SU-DHL-6 (cell line): ENCODE data around the gene ERAP2.
A peak's percentile ranks its signal among the peaks of the same experiment; 100 is the strongest.

Experiments used
- H2AFZ ChIP-seq: fragments of 200-600 bp; sonication (generic); 2 replicates; pipeline ENCODE4 v1.6.1; 2014; ENCODE audit warnings: low read depth, mild to moderate bottlenecking, moderate library complexity, mixed read lengths, antibody characterized with exemption, low read length; ENCODE audit not compliant: severe bottlenecking
- H3F3A ChIP-seq: fragments of 200-600 bp; shearing (Covaris generic); 2 replicates; pipeline ENCODE4 v1.6.0; 2016; ENCODE audit warnings: antibody characterized with exemption, mild to moderate bottlenecking; ENCODE audit not compliant: insufficient read depth
- H3K27ac ChIP-seq: fragments of 200-600 bp; sonication (generic); 2 replicates; pipeline ENCODE4 v1.5.1; 2016; ENCODE audit warnings: low read depth, mild to moderate bottlenecking, low read length, moderate library complexity, mixed read lengths
- H3K27me3 ChIP-seq: fragments of 200-600 bp; sonication (generic), shearing (Covaris generic); 2 replicates; pipeline ENCODE4 v1.6.0; 2014; ENCODE audit warnings: mild to moderate bottlenecking, low read length
- H3K36me3 ChIP-seq: fragments of 200-600 bp; sonication (generic); 2 replicates; pipeline ENCODE4 v1.6.1; 2014; ENCODE audit warnings: mild to moderate bottlenecking, low read length, mixed read lengths
- H3K4me2 ChIP-seq: fragments of 300-600, 200-600 bp; shearing (Covaris generic), sonication (generic); 2 replicates; pipeline ENCODE4 v1.6.0; 2014; ENCODE audit warnings: low read length, low read depth, mild to moderate bottlenecking; ENCODE audit not compliant: poor library complexity, severe bottlenecking
- H3K4me3 ChIP-seq: fragments of 200-600 bp; sonication (generic); 2 replicates; pipeline ENCODE4 v1.5.1; 2014; ENCODE audit warnings: antibody characterized with exemption, low read length, mild to moderate bottlenecking, mixed read lengths; ENCODE audit not compliant: insufficient read depth, poor library complexity, severe bottlenecking
- H3K79me2 ChIP-seq: fragments of 200-600 bp; sonication (generic); 2 replicates; pipeline ENCODE4 v1.6.1; 2014; ENCODE audit warnings: mild to moderate bottlenecking, low read length, moderate library complexity; ENCODE audit not compliant: insufficient read depth
- H3K9ac ChIP-seq: fragments of 200-600 bp; sonication (generic); 2 replicates; pipeline ENCODE4 v1.7.0; 2014; ENCODE audit warnings: mild to moderate bottlenecking, low read length
- H3K9me2 ChIP-seq: fragments of 200-600 bp; sonication (generic); replicated peaks from 2 replicates; pipeline ENCODE4 v1.6.1; 2014; ENCODE audit warnings: low read length; ENCODE audit not compliant: insufficient read depth
- H3K9me3 ChIP-seq: fragments of 200-600 bp; sonication (generic); 2 replicates; pipeline ENCODE4 v1.6.1; 2014; ENCODE audit warnings: low read length, mixed read lengths; ENCODE audit not compliant: insufficient read depth
- H4K20me1 ChIP-seq: fragments of 200-600 bp; sonication (generic); 2 replicates; pipeline ENCODE4 v1.6.1; 2014; ENCODE audit warnings: low read depth, mild to moderate bottlenecking, antibody characterized with exemption, low read length, moderate library complexity, mixed read lengths
- CTCF ChIP-seq: fragments of 200-600 bp; sonication (generic); IDR thresholded peaks from one replicate; pipeline ENCODE4 v1.5.1; 2017; ENCODE audit warnings: antibody characterized with exemption, mild to moderate bottlenecking, low read length, moderate library complexity; ENCODE audit not compliant: insufficient read depth, poor library complexity, severe bottlenecking
- EZH2phosphoT487 ChIP-seq: fragments of 200-600 bp; sonication (generic), shearing (Covaris generic); conservative IDR thresholded peaks from 2 replicates; pipeline ENCODE4 v1.6.1; 2018; ENCODE audit warnings: mild to moderate bottlenecking, antibody characterized with exemption, low read length, moderate library complexity, mixed read lengths

Gene ERAP2

DNA sequence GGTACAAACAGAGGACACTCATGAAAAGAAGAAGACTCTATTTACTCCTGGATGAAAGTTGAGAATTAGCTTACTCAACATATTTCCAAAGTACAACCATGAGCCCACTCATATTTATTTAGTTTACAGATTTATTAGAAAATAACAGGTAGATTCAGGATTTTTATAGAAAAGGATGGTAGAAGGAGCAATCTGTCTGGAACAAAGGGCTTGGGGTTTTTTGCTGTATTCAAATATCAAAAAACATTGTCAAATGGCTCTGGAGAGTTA lies 7.0 kb upstream of the ERAP2 start:
- Histone ChIP-seq H3K36me3 (no peaks in the 10 kb centered on the region), H2AFZ (no peak overlapping the region), H3K4me3 (no peak overlapping the region), H3K79me2 (no peaks in the 10 kb centered on the region), H3K27me3 (no peaks in the 10 kb centered on the region), H3K9me2 (no peaks in the 10 kb centered on the region), H3K27ac (no peak overlapping the region), H3K9me3 (no peaks in the 10 kb centered on the region), H3F3A (peaks cover 13% of the 10 kb centered on the region), H3K4me2 (peak overlapping the region; percentile 6), H3K9ac (no peak overlapping the region), H4K20me1 (no peaks in the 10 kb centered on the region)
- TF ChIP-seq CTCF (no peak), EZH2phosphoT487 (no peak)

GRCh38 chr5:96870094-96871026 lies 5.9 kb upstream of the ERAP2 start:
- Histone ChIP-seq H3F3A (peaks cover 20% of the 10 kb centered on the region), H4K20me1 (no peaks in the 10 kb centered on the region), H3K4me2 (peak overlapping the region; percentile 56), H3K9ac (peak overlapping the region; percentile 26), H3K4me3 (no peak overlapping the region), H3K36me3 (no peaks in the 10 kb centered on the region), H3K27me3 (no peaks in the 10 kb centered on the region), H3K27ac (peak overlapping the region; percentile 67), H3K79me2 (no peaks in the 10 kb centered on the region), H3K9me2 (no peaks in the 10 kb centered on the region), H3K9me3 (no peaks in the 10 kb centered on the region), H2AFZ (no peak overlapping the region)
- TF ChIP-seq CTCF (no peak), EZH2phosphoT487 (no peak)

- Histone ChIP-seq H3K4me3 (no peak overlapping the region), H3K36me3 (no peaks in the 10 kb centered on the region), H3K9ac (peak overlapping the region; percentile 26), H3K79me2 (no peaks in the 10 kb centered on the region), H3F3A (peaks cover 20% of the 10 kb centered on the region), H3K27me3 (no peaks in the 10 kb centered on the region), H3K9me2 (no peaks in the 10 kb centered on the region), H2AFZ (no peak overlapping the region), H4K20me1 (no peaks in the 10 kb centered on the region), H3K9me3 (no peaks in the 10 kb centered on the region), H3K27ac (peak overlapping the region; percentile 67), H3K4me2 (peak overlapping the region; percentile 56)
- TF ChIP-seq CTCF (no peak), EZH2phosphoT487 (no peak)
Observed at GRCh38 chr5:96871027-96871399, 5.3 kb upstream of the ERAP2 start.
